CD4-positive, alpha-beta T cell treated with Interleukin-12 subunit alpha and Interleukin-12 subunit beta, for 1 hour (primary cell): ENCODE measurements around the gene LRIG1.

Experiments used
- DNase-seq: peaks from one replicate; pipeline ENCODE4 v3.0.0-alpha.2; 2020

The LRIG1 gene

GRCh38 chr3:66502245-66502874 lies 1.5 kb upstream of the LRIG1 start:
- no peak for DNase-seq

- no peak for DNase-seq
Observed at GRCh38 chr3:66501483-66502244, 842 bp upstream of the LRIG1 start.

- DNase-seq = peak; percentile 27
Observed at GRCh38 chr3:66499881-66500575, 794 bp downstream of the LRIG1 start.

- DNase-seq = no peak
Observed at GRCh38 chr3:66498687-66499621, 1.9 kb downstream of the LRIG1 start.

- DNase-seq = no peak
Observed at GRCh38 chr3:66497985-66498671, 2.7 kb downstream of the LRIG1 start.

GRCh38 chr3:66497288-66497984 lies 3.4 kb downstream of the LRIG1 start:
- DNase-seq = peak; percentile 41

- peak; percentile 37 for DNase-seq
Observed at GRCh38 chr3:66496746-66497145, 4.1 kb downstream of the LRIG1 start.

- DNase-seq = no peak
Observed at GRCh38 chr3:66496301-66496700, 4.5 kb downstream of the LRIG1 start.

GRCh38 chr3:66495668-66496045 lies 5.2 kb downstream of the LRIG1 start:
- no peak for DNase-seq

GRCh38 chr3:66494959-66495667 lies 5.7 kb downstream of the LRIG1 start:
- DNase-seq = no peak

- no peak for DNase-seq
Observed at GRCh38 chr3:66493458-66494099, 7.2 kb downstream of the LRIG1 start.

GRCh38 chr3:66492672-66493071 lies 8.2 kb downstream of the LRIG1 start:
- DNase-seq = no peak

GRCh38 chr3:66492071-66492470 lies 8.8 kb downstream of the LRIG1 start:
- no peak for DNase-seq

GRCh38 chr3:66490984-66491383 lies 9.8 kb downstream of the LRIG1 start:
- DNase-seq = no peak

GRCh38 chr3:66490214-66490613 lies 10.6 kb downstream of the LRIG1 start:
- peak; percentile 36 for DNase-seq

- no peak for DNase-seq
Observed at GRCh38 chr3:66489581-66489980, 11.2 kb downstream of the LRIG1 start.

GRCh38 chr3:66489115-66489514 lies 11.7 kb downstream of the LRIG1 start:
- DNase-seq = no peak

GRCh38 chr3:66488492-66488891 lies 12.3 kb downstream of the LRIG1 start:
- DNase-seq = no peak

GRCh38 chr3:66487465-66487864 lies 13.4 kb downstream of the LRIG1 start:
- no peak for DNase-seq

- no peak for DNase-seq
Observed at GRCh38 chr3:66486646-66487045, 14.2 kb downstream of the LRIG1 start.
